SK-N-MC (cell line): ENCODE measurements around the gene DLGAP1.
"Not testable (repeated sequence)": the region's sequence is repeated elsewhere in the genome, so short reads cannot be mapped to it uniquely, and the experiment has no call there.

Source experiments
- DNase-seq: peaks from one replicate; pipeline ENCODE4 v3.0.0-alpha.2; 2011; ENCODE audit warnings: low read depth, low spot score
- H3K27ac ChIP-seq: fragments of 200-600 bp; sonication (generic); 2 replicates; pipeline ENCODE4 v1.5.1; 2016; ENCODE audit warnings: mixed run types
- H3K36me3 ChIP-seq: fragments of 200-600 bp; sonication (generic); 2 replicates; pipeline ENCODE4 v1.6.1; 2017; ENCODE audit warnings: antibody characterized with exemption, low read length, mixed read lengths; ENCODE audit not compliant: insufficient read depth
- H3K4me3 ChIP-seq: fragments of 200-600 bp; sonication (generic); 2 replicates; pipeline ENCODE4 v1.5.1; 2016
- H3K9ac ChIP-seq: fragments of 200-600 bp; sonication (generic); 2 replicates; pipeline ENCODE4 v1.8.0; 2017; ENCODE audit warnings: mixed run types, mixed read lengths; ENCODE audit not compliant: insufficient read length
- H3K9me3 ChIP-seq: fragments of 200-600 bp; sonication (generic); 2 replicates; pipeline ENCODE4 v1.6.1; 2017; ENCODE audit warnings: low read depth, mild to moderate bottlenecking, antibody characterized with exemption, low read length, moderate library complexity, mixed read lengths
- EZH2 ChIP-seq: fragments of 200-600 bp; sonication (generic); IDR thresholded peaks from one replicate; pipeline ENCODE4 v1.6.1; 2017; ENCODE audit warnings: antibody characterized with exemption
- FOXP2 ChIP-seq: optimal IDR thresholded peaks from 2 replicates; pipeline ENCODE3; 2011; ENCODE audit warnings: mild to moderate bottlenecking, moderate library complexity; ENCODE audit not compliant: insufficient read depth; ENCODE audit errors: extremely low read length, control extremely low read depth
- POLR2AphosphoS5 ChIP-seq: IDR thresholded peaks from 2 replicates; pipeline ENCODE4 v1.6.1; 2012; ENCODE audit warnings: mild to moderate bottlenecking, low read depth, low read length, borderline replicate concordance

The DLGAP1 gene

DNA sequence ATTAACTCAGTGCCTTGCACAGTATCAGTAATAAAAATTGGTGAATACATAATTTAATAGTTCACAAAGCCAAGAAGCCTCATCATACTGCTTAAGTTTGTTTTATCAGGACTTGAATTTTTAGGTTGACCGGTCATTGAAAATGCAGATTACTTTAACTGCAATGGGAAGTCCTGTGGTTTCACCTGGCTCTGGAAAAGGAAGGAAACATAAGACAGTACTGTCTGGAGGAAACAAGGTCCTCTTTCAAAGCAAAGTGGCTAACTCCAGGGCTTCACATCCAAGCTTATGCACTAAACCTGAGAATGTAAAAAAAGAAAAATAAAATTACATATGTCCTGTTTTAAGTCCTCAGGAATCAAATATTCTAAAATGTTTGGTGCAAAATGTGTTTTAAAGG lies 119.7 kb downstream of the DLGAP1 start:
- no peak for DNase-seq
- H3K9ac ChIP-seq, result no peak overlapping the region
- no peaks in the 10 kb centered on the region for H3K9me3 ChIP-seq
- no peaks in the 10 kb centered on the region for H3K36me3 ChIP-seq
- H3K27ac ChIP-seq, result no peak overlapping the region
- TF ChIP-seq EZH2 (no peak), FOXP2 (no peak), POLR2AphosphoS5 (no peak)
- H3K4me3 ChIP-seq, result no peak overlapping the region

DNA sequence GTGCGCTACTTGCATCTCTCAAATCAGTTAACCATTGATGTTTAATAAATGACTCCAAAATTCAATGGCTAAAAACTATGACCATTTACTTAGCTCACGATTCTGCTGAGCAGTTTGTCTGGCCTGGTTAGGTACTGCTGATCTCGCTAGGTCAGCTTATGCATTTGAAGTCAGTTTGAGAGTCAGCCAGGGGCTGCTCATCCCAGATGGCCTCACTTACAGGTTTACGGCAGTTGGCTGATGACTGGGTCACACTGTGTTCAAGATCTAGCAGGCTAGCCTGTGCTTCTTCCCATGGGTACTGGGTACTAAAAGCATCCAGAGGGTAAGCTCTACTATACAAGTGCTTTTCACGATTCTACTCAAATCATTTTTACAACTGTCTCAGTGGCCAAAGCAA lies 122.1 kb downstream of the DLGAP1 start:
- Histone ChIP-seq H3K4me3 (no peak overlapping the region), H3K9me3 (no peaks in the 10 kb centered on the region), H3K9ac (no peak overlapping the region), H3K27ac (no peak overlapping the region), H3K36me3 (no peaks in the 10 kb centered on the region)
- no peak for DNase-seq
- TF ChIP-seq POLR2AphosphoS5 (no peak), EZH2 (no peak), FOXP2 (no peak)

DNA sequence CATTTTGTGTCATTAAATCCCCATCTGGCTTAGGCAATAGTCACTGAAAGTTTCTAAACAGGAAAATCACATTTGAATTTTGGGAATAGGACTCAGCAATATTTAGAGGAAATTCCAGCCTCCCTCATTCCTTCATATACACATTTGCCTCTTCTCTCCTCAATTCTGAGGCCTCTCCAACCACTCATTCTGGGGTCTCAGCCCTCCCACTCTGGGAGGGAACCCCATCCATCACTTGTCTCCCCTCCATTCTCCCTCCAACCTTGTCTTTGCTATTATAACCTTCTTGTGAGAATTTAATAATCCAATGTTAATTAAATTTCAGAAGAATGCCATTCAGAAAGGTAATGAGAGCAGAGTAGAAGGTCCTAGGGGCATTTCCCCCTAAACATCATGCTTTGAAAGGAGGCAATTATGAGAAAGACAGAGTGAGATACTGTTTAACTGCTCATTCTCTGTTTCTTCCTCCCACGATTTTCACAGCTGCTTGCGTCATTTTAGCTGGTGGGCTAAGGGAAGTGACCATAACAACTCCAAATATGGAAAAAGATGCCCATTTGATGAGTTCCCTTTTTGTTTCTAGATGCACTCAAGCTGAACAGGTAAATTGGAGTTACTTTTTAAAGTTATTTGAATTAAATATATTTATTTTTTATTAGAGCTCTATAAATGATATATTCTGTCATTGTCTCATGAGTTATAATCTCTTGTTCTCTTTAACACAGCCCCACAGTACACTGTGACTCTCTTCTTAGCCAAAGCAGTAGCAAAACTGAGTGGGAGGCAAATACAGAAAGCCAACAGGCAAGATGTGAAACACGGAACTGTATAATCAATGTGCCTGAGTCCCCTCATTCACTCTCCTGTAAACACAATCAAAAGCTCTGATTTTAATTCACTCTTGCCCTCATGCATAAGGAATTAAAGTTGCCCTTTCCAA lies 135.1 kb downstream of the DLGAP1 start:
- Histone ChIP-seq H3K27ac (no peak overlapping the region), H3K9ac (no peak overlapping the region), H3K9me3 (no peaks in the 10 kb centered on the region), H3K36me3 (no peaks in the 10 kb centered on the region), H3K4me3 (no peak overlapping the region)
- DNase-seq, result no peak
- TF ChIP-seq EZH2, result no peak

DNA sequence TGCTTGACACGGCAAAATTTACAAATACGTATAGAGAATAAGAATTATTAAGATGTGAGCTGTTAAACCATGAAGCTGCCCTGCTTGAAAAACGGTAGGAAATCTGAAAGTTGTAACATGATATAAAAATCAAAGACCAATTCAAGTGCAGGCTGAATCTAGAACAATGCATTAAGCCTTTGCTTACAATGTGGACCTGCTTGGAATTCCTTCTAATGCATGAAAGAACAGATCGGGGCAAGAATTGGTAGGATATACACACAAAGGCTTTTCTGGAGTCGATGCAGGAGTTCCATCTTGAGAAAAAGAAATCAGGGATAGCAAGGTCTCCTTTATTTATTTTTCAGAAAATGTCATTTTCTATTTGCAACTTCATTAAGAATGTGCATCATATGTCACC lies 136.8 kb downstream of the DLGAP1 start:
- Histone ChIP-seq H3K9me3 (no peaks in the 10 kb centered on the region), H3K27ac (no peak overlapping the region), H3K36me3 (no peaks in the 10 kb centered on the region), H3K9ac (no peak overlapping the region), H3K4me3 (no peak overlapping the region)
- DNase-seq, result no peak
- TF ChIP-seq EZH2, result no peak
- no peak for TF ChIP-seq POLR2AphosphoS5
- TF ChIP-seq FOXP2, result no peak

DNA sequence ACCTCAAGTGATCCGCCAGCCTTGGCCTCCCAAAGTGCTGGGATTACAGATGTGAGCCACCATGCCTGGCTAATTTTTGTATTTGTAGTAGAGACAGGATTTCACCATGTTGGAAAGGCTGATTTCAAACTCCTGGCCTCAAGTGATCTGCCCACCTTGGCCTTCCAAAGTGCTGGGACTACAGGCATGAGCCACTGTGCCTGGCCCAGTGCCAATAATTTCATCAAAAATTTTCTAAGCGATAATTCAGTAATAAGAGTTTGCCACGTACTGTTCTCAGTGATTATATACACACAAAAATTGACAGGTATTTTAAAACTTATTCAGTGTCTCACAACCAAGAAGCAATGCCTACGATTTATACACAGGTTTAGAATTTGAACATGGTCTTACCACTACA lies 143.2 kb downstream of the DLGAP1 start:
- not testable (repeated sequence) for H3K36me3 ChIP-seq, H3K9ac ChIP-seq, DNase-seq, H3K4me3 ChIP-seq, H3K9me3 ChIP-seq, H3K27ac ChIP-seq

- Histone ChIP-seq H3K9me3 (no peaks in the 10 kb centered on the region), H3K4me3 (no peak overlapping the region), H3K27ac (no peak overlapping the region), H3K9ac (no peak overlapping the region), H3K36me3 (no peaks in the 10 kb centered on the region)
- TF ChIP-seq POLR2AphosphoS5 (no peak), EZH2 (no peak), FOXP2 (no peak)
- DNase-seq, result no peak
These were observed 144.0 kb downstream of the DLGAP1 start for GRCh38 chr18:4311136-4311535.

DNA sequence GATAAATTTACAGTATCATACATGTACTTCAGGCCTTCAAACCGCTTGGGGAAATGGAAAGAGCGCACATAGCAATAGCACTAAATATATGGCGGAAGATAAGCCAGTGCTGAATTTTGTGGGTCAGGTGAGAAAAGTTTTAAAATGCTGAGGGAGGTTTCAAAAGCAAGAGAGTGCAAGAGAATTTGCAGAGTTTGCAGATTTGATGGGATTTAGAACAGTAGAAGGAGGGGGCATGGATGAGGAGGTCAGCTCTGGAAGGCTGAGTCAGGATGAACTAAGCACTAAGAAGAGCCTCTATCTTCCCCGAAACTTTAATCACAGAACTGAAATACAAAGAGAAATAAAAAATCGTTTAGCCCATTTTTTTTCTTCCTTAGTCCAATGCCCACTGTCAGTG lies 145.9 kb downstream of the DLGAP1 start:
- Histone ChIP-seq H3K9ac (no peak overlapping the region), H3K4me3 (no peak overlapping the region)
- TF ChIP-seq EZH2 (no peak), FOXP2 (no peak), POLR2AphosphoS5 (no peak)

DNA sequence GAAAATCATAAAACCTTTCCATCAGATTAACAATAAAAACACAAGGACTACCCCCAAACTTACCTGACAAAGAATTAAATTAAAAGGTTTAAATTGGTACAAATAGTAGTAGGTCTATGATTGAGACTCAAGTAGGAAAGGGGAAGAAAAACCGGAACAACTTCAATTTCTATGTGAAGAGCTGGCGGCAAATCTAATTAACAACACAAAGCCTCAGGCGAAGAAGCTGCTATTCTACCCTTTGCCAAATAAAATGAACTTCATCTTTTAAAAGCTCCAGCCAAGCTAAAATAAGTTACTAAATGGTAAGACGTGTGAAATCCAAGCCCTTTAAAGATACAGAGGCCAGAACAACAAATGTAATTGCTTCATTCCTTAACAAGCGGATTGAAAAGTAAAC lies 146.5 kb downstream of the DLGAP1 start:
- Histone ChIP-seq H3K36me3 (no peaks in the 10 kb centered on the region), H3K4me3 (no peak overlapping the region), H3K27ac (no peak overlapping the region), H3K9ac (no peak overlapping the region), H3K9me3 (no peaks in the 10 kb centered on the region)
- no peak for TF ChIP-seq POLR2AphosphoS5
- TF ChIP-seq EZH2, result no peak
- TF ChIP-seq FOXP2, result no peak
- no peak for DNase-seq

More for the DNA sequence above, 145.9 kb downstream of the DLGAP1 start:
- no peak overlapping the region for H3K27ac ChIP-seq
- no peaks in the 10 kb centered on the region for H3K36me3 ChIP-seq
- no peaks in the 10 kb centered on the region for H3K9me3 ChIP-seq
- DNase-seq, result no peak

DNA sequence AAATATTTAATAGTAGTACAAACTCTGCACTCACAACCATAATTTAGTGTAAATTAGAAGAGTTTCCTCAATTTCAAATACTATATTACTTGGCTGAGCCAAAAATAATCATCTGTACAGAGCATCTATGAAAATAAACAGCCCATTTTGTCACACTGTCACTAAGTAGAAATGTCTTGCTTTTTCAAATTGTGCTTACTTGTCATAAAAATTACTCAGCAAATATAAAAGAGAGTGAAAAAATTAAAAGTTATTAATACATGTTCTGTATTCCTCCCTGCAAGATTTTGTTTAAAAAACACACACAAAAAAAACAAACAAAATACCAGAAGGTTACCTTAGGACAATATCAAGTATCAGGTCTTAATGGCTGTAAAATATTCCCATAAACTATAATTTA lies 155.7 kb downstream of the DLGAP1 start:
- Histone ChIP-seq H3K9ac (no peak overlapping the region), H3K9me3 (no peaks in the 10 kb centered on the region), H3K4me3 (no peak overlapping the region), H3K27ac (no peak overlapping the region), H3K36me3 (no peaks in the 10 kb centered on the region)
- no peak for TF ChIP-seq POLR2AphosphoS5
- no peak for DNase-seq
